ENCODE measurements around the gene ABCF3.

ABCF3 gene

GRCh38 chr3:184203526-184203925, 17.5 kb downstream of the ABCF3 start:
- no peak overlapping the region for H3K27ac ChIP-seq (ENCODE audit: extremely low read depth, low read depth, low read length)
- no peaks in the 10 kb centered on the region for H3K36me3 ChIP-seq (ENCODE audit: control insufficient read depth in 2 of 2, insufficient read depth in 1 of 2, low read length in 2 of 2)
- TF ChIP-seq MYNN (tag by site-specific recombination; IDR thresholded peaks at IDR 0.05; ENCODE audit: borderline replicate concordance) (no peak), ZNF112 (tag by site-specific recombination; IDR thresholded peaks at IDR 0.05) (no peak), ZNF394 (tag by site-specific recombination; IDR thresholded peaks at IDR 0.05; ENCODE audit: borderline replicate concordance) (no peak), TCF7L2 (IDR thresholded peaks at IDR 0.05; ENCODE audit: borderline replicate concordance, low read depth, low read length) (no peak), ZNF335 (tag by site-specific recombination; conservative IDR thresholded peaks at IDR 0.05) (no peak), GFI1B (tag by site-specific recombination; IDR thresholded peaks at IDR 0.05) (no peak), KLF8 (tag by site-specific recombination; IDR thresholded peaks at IDR 0.05) (no peak), HOXC10 (CRISPR knock-in tag; IDR thresholded peaks at IDR 0.05) (no peak), ZNF157 (tag by site-specific recombination; IDR thresholded peaks at IDR 0.05) (no peak), ZNF529 (tag by site-specific recombination; IDR thresholded peaks at IDR 0.05; ENCODE audit: insufficient replicate concordance) (no peak), ZNF302 (tag by site-specific recombination; IDR thresholded peaks at IDR 0.05; ENCODE audit: low read depth) (no peak), ZNF155 (tag by site-specific recombination; IDR thresholded peaks at IDR 0.05) (no peak), PRDM6 (tag by site-specific recombination; IDR thresholded peaks at IDR 0.05) (no peak), SETDB1 (IDR thresholded peaks at IDR 0.05; ENCODE audit: insufficient read length, low read length) (no peak), ZNF175 (tag by site-specific recombination; IDR thresholded peaks at IDR 0.05) (no peak), ZNF433 (tag by site-specific recombination; IDR thresholded peaks at IDR 0.05; ENCODE audit: low read depth) (no peak)
- TF ChIP-seq, protein P1, sequence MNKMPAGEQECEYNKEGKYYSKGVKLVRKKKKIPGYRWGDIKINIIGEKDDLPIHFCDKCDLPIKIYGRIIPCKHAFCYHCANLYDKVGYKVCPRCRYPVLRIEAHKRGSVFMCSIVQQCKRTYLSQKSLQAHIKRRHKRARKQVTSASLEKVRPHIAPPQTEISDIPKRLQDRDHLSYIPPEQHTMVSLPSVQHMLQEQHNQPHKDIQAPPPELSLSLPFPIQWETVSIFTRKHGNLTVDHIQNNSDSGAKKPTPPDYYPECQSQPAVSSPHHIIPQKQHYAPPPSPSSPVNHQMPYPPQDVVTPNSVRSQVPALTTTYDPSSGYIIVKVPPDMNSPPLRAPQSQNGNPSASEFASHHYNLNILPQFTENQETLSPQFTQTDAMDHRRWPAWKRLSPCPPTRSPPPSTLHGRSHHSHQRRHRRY (tag by site-specific recombination; IDR thresholded peaks at IDR 0.05), result no peak
- TF ChIP-seq, protein P2, sequence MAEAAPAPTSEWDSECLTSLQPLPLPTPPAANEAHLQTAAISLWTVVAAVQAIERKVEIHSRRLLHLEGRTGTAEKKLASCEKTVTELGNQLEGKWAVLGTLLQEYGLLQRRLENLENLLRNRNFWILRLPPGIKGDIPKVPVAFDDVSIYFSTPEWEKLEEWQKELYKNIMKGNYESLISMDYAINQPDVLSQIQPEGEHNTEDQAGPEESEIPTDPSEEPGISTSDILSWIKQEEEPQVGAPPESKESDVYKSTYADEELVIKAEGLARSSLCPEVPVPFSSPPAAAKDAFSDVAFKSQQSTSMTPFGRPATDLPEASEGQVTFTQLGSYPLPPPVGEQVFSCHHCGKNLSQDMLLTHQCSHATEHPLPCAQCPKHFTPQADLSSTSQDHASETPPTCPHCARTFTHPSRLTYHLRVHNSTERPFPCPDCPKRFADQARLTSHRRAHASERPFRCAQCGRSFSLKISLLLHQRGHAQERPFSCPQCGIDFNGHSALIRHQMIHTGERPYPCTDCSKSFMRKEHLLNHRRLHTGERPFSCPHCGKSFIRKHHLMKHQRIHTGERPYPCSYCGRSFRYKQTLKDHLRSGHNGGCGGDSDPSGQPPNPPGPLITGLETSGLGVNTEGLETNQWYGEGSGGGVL (tag by site-specific recombination; IDR thresholded peaks at IDR 0.05), result no peak
- TF ChIP-seq, protein P3, sequence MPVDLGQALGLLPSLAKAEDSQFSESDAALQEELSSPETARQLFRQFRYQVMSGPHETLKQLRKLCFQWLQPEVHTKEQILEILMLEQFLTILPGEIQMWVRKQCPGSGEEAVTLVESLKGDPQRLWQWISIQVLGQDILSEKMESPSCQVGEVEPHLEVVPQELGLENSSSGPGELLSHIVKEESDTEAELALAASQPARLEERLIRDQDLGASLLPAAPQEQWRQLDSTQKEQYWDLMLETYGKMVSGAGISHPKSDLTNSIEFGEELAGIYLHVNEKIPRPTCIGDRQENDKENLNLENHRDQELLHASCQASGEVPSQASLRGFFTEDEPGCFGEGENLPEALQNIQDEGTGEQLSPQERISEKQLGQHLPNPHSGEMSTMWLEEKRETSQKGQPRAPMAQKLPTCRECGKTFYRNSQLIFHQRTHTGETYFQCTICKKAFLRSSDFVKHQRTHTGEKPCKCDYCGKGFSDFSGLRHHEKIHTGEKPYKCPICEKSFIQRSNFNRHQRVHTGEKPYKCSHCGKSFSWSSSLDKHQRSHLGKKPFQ (tag by site-specific recombination; IDR thresholded peaks at IDR 0.05), result no peak
- no peaks in the 10 kb centered on the region for H3K4me1 ChIP-seq (ENCODE audit: control insufficient read depth, insufficient read depth, low read length)
- CTCF ChIA-PET, result interaction anchor here (1.1 to 1.4 kb wide), 2 partner anchors 23 to 86 kb away, joined by 3 to 5 read pairs; no protein-coding TSS in a partner anchor
- H3K9me3 ChIP-seq (ENCODE audit: control insufficient read depth, insufficient read depth, low read depth, low read length), result no peaks in the 10 kb centered on the region
- POLR2A ChIA-PET, result interaction anchor here (1.2 kb wide), 1 partner anchor 17 kb away, joined by 3 read pairs; the partner anchor contains the start of gene ABCF3
- H3K4me3 ChIP-seq (ENCODE audit: low read depth, low read length), result no peak overlapping the region
